ENCODE measurements around the gene SPACA6. TPM values are rescaled to one million over a fixed set of nuclear protein-coding genes. Genes with fewer than 3 reads are reported as not detected.

Gene SPACA6
- total and polyA plus RNA-seq, 2 donors from 2014 or later = 18.9 to 25.4 TPM

GRCh38 chr19:51729781-51730180 lies 36.7 kb downstream of the SPACA6 start:
- no peaks in the 10 kb centered on the region for H3K36me3 ChIP-seq (ENCODE audit: control insufficient read depth in 2 of 3, insufficient read depth in 3 of 3, low read length in 3 of 3)
- DNase-seq (no peak), FAIRE-seq (no peak)
- no peak overlapping the region for H3K27ac ChIP-seq (ENCODE audit: low read depth in 2 of 2, low read length in 2 of 2)
- no peak overlapping the region for H3K9ac ChIP-seq (ENCODE audit: low read length in 3 of 3)
- TF ChIP-seq, protein P1, sequence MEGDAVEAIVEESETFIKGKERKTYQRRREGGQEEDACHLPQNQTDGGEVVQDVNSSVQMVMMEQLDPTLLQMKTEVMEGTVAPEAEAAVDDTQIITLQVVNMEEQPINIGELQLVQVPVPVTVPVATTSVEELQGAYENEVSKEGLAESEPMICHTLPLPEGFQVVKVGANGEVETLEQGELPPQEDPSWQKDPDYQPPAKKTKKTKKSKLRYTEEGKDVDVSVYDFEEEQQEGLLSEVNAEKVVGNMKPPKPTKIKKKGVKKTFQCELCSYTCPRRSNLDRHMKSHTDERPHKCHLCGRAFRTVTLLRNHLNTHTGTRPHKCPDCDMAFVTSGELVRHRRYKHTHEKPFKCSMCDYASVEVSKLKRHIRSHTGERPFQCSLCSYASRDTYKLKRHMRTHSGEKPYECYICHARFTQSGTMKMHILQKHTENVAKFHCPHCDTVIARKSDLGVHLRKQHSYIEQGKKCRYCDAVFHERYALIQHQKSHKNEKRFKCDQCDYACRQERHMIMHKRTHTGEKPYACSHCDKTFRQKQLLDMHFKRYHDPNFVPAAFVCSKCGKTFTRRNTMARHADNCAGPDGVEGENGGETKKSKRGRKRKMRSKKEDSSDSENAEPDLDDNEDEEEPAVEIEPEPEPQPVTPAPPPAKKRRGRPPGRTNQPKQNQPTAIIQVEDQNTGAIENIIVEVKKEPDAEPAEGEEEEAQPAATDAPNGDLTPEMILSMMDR (IDR thresholded peaks at IDR 0.05; ENCODE audit: borderline replicate concordance, extremely low read depth, insufficient read depth) = no peak
- no peaks in the 10 kb centered on the region for H3K4me1 ChIP-seq (ENCODE audit: control insufficient read depth in 2 of 3, insufficient read depth in 2 of 3, low read depth in 1 of 3, low read length in 3 of 3)
- no peaks in the 10 kb centered on the region for H3K27me3 ChIP-seq (ENCODE audit: control insufficient read depth, insufficient read depth, low read length)
- H3K4me3 ChIP-seq (ENCODE audit: low read length in 3 of 3) = no peak overlapping the region
- intact Hi-C loops (cut with DNase I) = no loop called here
- H3K9me3 ChIP-seq (ENCODE audit: control insufficient read depth in 2 of 3, insufficient read depth in 1 of 3, low read length in 3 of 3) = no peaks in the 10 kb centered on the region

GRCh38 chr19:51733742-51734522 lies 40.8 kb downstream of the SPACA6 start:
- Histone ChIP-seq H3K9me3 (ENCODE audit: control insufficient read depth in 2 of 3, insufficient read depth in 1 of 3, low read length in 3 of 3) (no peaks in the 10 kb centered on the region), H3K4me3 (ENCODE audit: low read length in 3 of 3) (no peak overlapping the region), H3K36me3 (ENCODE audit: control insufficient read depth in 2 of 3, insufficient read depth in 3 of 3, low read length in 3 of 3) (no peaks in the 10 kb centered on the region), H3K4me1 (ENCODE audit: control insufficient read depth in 2 of 3, insufficient read depth in 2 of 3, low read depth in 1 of 3, low read length in 3 of 3) (no peaks in the 10 kb centered on the region), H3K27ac (ENCODE audit: low read depth in 2 of 2, low read length in 2 of 2) (no peak overlapping the region), H3K27me3 (ENCODE audit: control insufficient read depth, insufficient read depth, low read length) (no peaks in the 10 kb centered on the region), H3K9ac (ENCODE audit: low read length in 3 of 3) (no peak overlapping the region)
- intact Hi-C loops (cut with DNase I) = no loop called here
- FAIRE-seq (no peak), DNase-seq (no peak)
- TF ChIP-seq, protein P1 (IDR thresholded peaks at IDR 0.05; ENCODE audit: borderline replicate concordance, extremely low read depth, insufficient read depth) = no peak

DNA sequence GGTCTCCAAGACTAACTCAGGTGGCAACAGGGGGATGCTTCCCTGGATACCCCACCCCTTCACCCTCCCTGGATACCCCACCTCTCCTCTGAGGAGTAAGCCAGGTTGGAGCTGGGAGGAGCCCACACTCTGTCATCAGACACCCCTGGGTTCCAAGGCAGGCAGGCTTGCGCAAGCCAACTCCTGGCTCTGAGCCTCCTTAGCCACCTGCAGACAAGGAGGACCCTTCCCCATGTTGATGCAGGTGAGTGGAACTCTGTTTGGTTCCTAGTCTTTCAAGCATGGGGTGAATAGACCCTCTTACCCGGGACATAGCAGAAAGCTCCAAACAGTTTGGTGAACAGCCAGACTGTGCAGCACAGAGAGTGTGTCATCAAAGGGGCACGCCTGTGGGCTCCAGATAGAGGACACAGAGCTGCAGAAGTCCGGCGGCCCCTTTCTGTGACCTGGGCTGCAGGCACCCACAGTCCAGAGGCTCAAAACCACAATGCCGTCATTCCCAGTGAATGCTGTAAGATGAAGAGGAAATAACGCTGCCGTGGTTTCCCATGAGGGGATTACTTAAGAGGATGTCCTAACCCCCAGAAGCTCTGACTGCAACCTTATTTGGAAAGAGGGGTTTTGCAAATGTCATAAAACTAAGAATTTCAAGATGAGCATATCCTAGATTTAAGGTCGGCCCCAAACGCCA lies 42.8 kb downstream of the SPACA6 start:
- Histone ChIP-seq H3K36me3 (ENCODE audit: control insufficient read depth in 2 of 3, insufficient read depth in 3 of 3, low read length in 3 of 3) (no peaks in the 10 kb centered on the region), H3K9ac (ENCODE audit: low read length in 3 of 3) (no peak overlapping the region), H3K4me1 (ENCODE audit: control insufficient read depth in 2 of 3, insufficient read depth in 2 of 3, low read depth in 1 of 3, low read length in 3 of 3) (no peaks in the 10 kb centered on the region), H3K27ac (ENCODE audit: low read depth in 2 of 2, low read length in 2 of 2) (no peak overlapping the region), H3K9me3 (ENCODE audit: control insufficient read depth in 2 of 3, insufficient read depth in 1 of 3, low read length in 3 of 3) (no peaks in the 10 kb centered on the region), H3K27me3 (ENCODE audit: control insufficient read depth, insufficient read depth, low read length) (no peaks in the 10 kb centered on the region), H3K4me3 (ENCODE audit: low read length in 3 of 3) (no peak overlapping the region)
- intact Hi-C loops (cut with DNase I) = no loop called here
- no peak for DNase-seq
- FAIRE-seq = no peak
- TF ChIP-seq, protein P1 (IDR thresholded peaks at IDR 0.05; ENCODE audit: borderline replicate concordance, extremely low read depth, insufficient read depth) = no peak

All from kidney (tissue), 14 donors.